ENCODE measurements around the gene RANGRF. TPM values are rescaled to one million over a fixed set of nuclear protein-coding genes. Genes with fewer than 3 reads are reported as not detected.
A peak's percentile ranks its signal among the peaks of the same experiment; 100 is the strongest.
"Not testable (repeated sequence)": the region's sequence is repeated elsewhere in the genome, so short reads cannot be mapped to it uniquely, and the experiment has no call there.

Gene RANGRF
- total RNA-seq (ENCODE audit: low replicate concordance) = 11.0 and 11.4 TPM in 2 replicates

GRCh38 chr17:8288336-8289102, at the start of gene RANGRF:
Gene RANGRF, plus strand, starts transcription at chr17:8288670. Its CDS starts 119 bp downstream, at chr17:8288789.
- no peak for TF ChIP-seq CTCF (IDR thresholded peaks at IDR 0.05; ENCODE audit: insufficient read depth, low read length)
- DNase-seq (ENCODE audit: low read depth) = peak; percentile 80
- peak within 1 kb of the TSS; percentile 89 for H3K4me3 ChIP-seq (ENCODE audit: low read depth, low read length)

GRCh38 chr17:8243827-8244226, 44.6 kb upstream of the RANGRF start:
- no peak for TF ChIP-seq CTCF (IDR thresholded peaks at IDR 0.05; ENCODE audit: insufficient read depth, low read length)
- DNase-seq (ENCODE audit: low read depth) = no peak

GRCh38 chr17:8244768-8245167, 43.7 kb upstream of the RANGRF start:
- no peak for DNase-seq (ENCODE audit: low read depth)
- no peak for TF ChIP-seq CTCF (IDR thresholded peaks at IDR 0.05; ENCODE audit: insufficient read depth, low read length)
- no peak overlapping the region for H3K4me3 ChIP-seq (ENCODE audit: low read depth, low read length)

More at GRCh38 chr17:8243827-8244226, 44.6 kb upstream of the RANGRF start:
- no peak overlapping the region for H3K4me3 ChIP-seq (ENCODE audit: low read depth, low read length)

DNA sequence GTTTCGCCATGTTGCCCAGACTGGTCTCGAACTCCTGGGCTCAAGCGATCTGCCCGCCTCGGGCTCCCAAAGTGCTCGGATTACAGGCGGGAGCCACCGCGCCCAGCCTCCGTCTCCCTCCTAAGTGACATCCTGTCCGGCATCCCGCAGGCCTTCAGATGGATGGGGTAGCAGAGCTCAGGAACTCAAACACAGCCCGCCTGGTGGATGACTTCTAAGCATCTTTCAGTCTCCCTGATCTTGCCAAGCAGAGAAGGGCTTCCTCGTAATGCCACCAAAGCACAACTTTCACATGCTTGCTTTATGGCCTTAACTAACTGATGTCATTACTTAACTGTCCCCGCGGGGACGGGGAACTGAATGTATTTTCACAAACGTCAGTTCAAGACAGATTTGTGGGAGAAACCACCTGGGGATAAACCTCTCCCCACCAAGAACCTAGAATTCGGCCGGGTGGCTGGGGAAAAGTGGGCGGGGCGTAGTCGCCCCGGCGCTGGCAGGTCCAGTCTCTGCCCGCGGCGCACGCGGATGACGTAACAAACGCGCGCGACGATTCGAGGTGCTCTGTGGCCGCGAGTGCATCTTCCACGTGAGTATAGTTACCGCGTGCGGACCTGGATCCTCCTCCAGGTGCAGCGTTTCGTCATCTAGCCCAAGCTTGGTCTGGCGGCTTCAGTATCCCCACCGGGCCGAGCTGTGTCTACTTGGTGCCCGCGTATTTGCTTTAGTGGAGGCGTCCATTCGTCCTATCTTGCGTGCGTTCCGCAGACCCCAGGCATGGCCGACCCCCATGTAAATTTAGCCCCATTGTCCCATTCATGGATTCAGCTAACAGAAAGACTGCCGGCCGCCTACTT, 39.5 kb upstream of the RANGRF start, which contains the start of gene PFAS:
Gene PFAS, plus strand, starts transcription at position 539 of the 857 bp plus-strand sequence. CDS start 4,649 bp downstream, outside the sequence.
- H3K4me3 ChIP-seq (ENCODE audit: low read depth, low read length) = peak within 1 kb of the TSS; percentile 99
- peak; percentile 87 for DNase-seq (ENCODE audit: low read depth)
- no peak for TF ChIP-seq CTCF (IDR thresholded peaks at IDR 0.05; ENCODE audit: insufficient read depth, low read length)

- H3K4me3 ChIP-seq (ENCODE audit: low read depth, low read length) = peak overlapping the region; percentile 99
- no peak for TF ChIP-seq CTCF (IDR thresholded peaks at IDR 0.05; ENCODE audit: insufficient read depth, low read length)
- DNase-seq (ENCODE audit: low read depth) = no peak
Observed at GRCh38 chr17:8249621-8250500, 38.6 kb upstream of the RANGRF start.

DNA sequence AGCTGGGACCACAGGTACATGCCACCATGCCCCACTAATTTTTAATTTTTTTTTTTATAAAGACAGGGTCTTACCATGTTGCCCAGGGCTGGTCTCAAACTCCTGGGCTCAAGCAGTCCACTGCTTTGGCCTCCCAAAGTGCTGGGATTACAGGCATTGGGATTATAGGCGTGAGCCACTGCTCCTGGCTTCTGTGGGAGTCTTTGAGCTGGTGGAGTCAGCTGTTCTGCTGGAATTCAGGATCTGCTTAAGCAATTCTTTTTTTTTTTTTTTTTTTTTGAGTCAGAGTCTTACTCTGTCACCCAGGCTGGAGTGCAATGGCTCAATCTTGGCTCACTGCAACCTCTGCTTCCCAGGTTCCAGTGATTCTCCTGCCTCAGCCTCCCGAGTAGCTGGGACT, 37.1 kb upstream of the RANGRF start:
- H3K4me3 ChIP-seq (ENCODE audit: low read depth, low read length) = not testable (repeated sequence)
- peak; percentile 2 for DNase-seq (ENCODE audit: low read depth)
